MM.1S (cell line): ENCODE measurements around the gene RAI2.

ENCODE experiments used
- EZH2 ChIP-seq: fragments of 300-600 bp; sonication (generic); optimal IDR thresholded peaks from 2 replicates; pipeline ENCODE3; 2017; ENCODE audit warnings: low read depth, mild to moderate bottlenecking, antibody characterized with exemption, low read length, mixed read lengths
- TF ChIP-seq, protein P1 (sequence below): fragments of 300-600 bp; sonication (generic); IDR thresholded peaks from 2 replicates; pipeline ENCODE4 v1.5.1; 2016; ENCODE audit warnings: antibody characterized with exemption, low read length, mixed read lengths

DNA sequence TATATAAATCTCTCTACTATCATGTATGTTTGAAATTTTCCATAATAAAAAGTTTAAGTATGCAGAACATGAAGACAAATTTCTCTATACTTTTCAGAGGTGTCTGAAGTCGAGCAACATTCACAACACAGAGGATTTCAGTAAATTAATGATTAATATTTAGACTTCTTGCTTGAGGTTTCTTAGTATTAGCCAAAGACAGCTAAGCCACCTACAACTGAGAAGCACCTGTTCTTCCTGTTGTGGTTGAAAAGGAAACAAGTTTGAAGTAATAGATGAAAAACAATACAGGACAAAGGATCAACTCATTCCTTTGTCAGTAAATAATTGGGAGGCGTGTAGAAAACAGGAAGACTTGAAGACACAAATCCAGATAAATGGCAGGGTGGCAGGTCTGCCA lies 102.7 kb downstream of the RAI2 start:
- TF ChIP-seq, protein P1, sequence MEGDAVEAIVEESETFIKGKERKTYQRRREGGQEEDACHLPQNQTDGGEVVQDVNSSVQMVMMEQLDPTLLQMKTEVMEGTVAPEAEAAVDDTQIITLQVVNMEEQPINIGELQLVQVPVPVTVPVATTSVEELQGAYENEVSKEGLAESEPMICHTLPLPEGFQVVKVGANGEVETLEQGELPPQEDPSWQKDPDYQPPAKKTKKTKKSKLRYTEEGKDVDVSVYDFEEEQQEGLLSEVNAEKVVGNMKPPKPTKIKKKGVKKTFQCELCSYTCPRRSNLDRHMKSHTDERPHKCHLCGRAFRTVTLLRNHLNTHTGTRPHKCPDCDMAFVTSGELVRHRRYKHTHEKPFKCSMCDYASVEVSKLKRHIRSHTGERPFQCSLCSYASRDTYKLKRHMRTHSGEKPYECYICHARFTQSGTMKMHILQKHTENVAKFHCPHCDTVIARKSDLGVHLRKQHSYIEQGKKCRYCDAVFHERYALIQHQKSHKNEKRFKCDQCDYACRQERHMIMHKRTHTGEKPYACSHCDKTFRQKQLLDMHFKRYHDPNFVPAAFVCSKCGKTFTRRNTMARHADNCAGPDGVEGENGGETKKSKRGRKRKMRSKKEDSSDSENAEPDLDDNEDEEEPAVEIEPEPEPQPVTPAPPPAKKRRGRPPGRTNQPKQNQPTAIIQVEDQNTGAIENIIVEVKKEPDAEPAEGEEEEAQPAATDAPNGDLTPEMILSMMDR, result no peak
- no peak for TF ChIP-seq EZH2
